Measurements from ENCODE around the gene STON1. TPM values are rescaled to one million over a fixed set of nuclear protein-coding genes. Genes with fewer than 3 reads are reported as not detected.

STON1 gene
- total RNA-seq, 2 experiments from 2014 or later = 1.3 TPM

- H3K4me1 Mint-ChIP-seq (ENCODE audit: low read depth) = peaks cover 7% of the 10 kb centered on the region
- H3K4me1 ChIP-seq (ENCODE audit: insufficient read depth, low read length) = no peaks in the 10 kb centered on the region
- no peaks in the 10 kb centered on the region for H3K9me3 Mint-ChIP-seq
- ChIA-PET POLR2A (no interaction called here), CTCF (no interaction called here)
- no peaks in the 10 kb centered on the region for H3K36me3 Mint-ChIP-seq (ENCODE audit: low read depth)
- no peaks in the 10 kb centered on the region for H3K9me3 ChIP-seq (ENCODE audit: control insufficient read depth in 1 of 2, insufficient read depth in 1 of 2, low read length in 2 of 2)
- no peak overlapping the region for H3K4me3 ChIP-seq (ENCODE audit: low read length)
- no peak overlapping the region for H3K27ac Mint-ChIP-seq
- H3K27me3 Mint-ChIP-seq = no peaks in the 10 kb centered on the region
- no peaks in the 10 kb centered on the region for H3K27me3 ChIP-seq (ENCODE audit: control insufficient read depth in 1 of 2, insufficient read depth in 2 of 2, low read length in 2 of 2)
- ATAC-seq (ENCODE audit: poor library complexity) = no peak
- intact Hi-C loops (cut with DNase I, micrococcal nuclease) = no loop called here
- no peak overlapping the region for H3K4me3 Mint-ChIP-seq
- no peak for DNase-seq
- no peaks in the 10 kb centered on the region for H3K36me3 ChIP-seq (ENCODE audit: insufficient read depth, low read length)
- no peak for TF ChIP-seq CTCF (IDR thresholded peaks at IDR 0.05)
- no peak overlapping the region for H3K27ac ChIP-seq (ENCODE audit: low read depth in 1 of 2, low read length in 2 of 2)
Observed at GRCh38 chr2:48578313-48578712, 48.4 kb downstream of the STON1 start.

GRCh38 chr2:48583961-48584360, 54.0 kb downstream of the STON1 start:
- Mint-ChIP-seq H3K9me3 (no peaks in the 10 kb centered on the region), H3K27me3 (no peaks in the 10 kb centered on the region), H3K4me3 (no peak overlapping the region), H3K27ac (no peak overlapping the region), H3K36me3 (ENCODE audit: low read depth) (no peaks in the 10 kb centered on the region), H3K4me1 (ENCODE audit: low read depth) (no peaks in the 10 kb centered on the region)
- Histone ChIP-seq H3K27ac (ENCODE audit: low read depth in 1 of 2, low read length in 2 of 2) (no peak overlapping the region), H3K4me1 (ENCODE audit: insufficient read depth, low read length) (no peaks in the 10 kb centered on the region), H3K36me3 (ENCODE audit: insufficient read depth, low read length) (no peaks in the 10 kb centered on the region), H3K27me3 (ENCODE audit: control insufficient read depth in 1 of 2, insufficient read depth in 2 of 2, low read length in 2 of 2) (no peaks in the 10 kb centered on the region), H3K4me3 (ENCODE audit: low read length) (no peak overlapping the region), H3K9me3 (ENCODE audit: control insufficient read depth in 1 of 2, insufficient read depth in 1 of 2, low read length in 2 of 2) (no peaks in the 10 kb centered on the region)
- ATAC-seq (ENCODE audit: poor library complexity) (no peak), DNase-seq (no peak)
- POLR2A ChIA-PET = no interaction called here
- no peak for TF ChIP-seq CTCF (IDR thresholded peaks at IDR 0.05)
- CTCF ChIA-PET = no interaction called here
- intact Hi-C loops (cut with DNase I, micrococcal nuclease) = no loop called here

GRCh38 chr2:48584551-48584950, 54.6 kb downstream of the STON1 start:
- H3K4me1 ChIP-seq (ENCODE audit: insufficient read depth, low read length) = no peaks in the 10 kb centered on the region

More at GRCh38 chr2:48584551-48584950, 54.6 kb downstream of the STON1 start:
- intact Hi-C loops (cut with DNase I, micrococcal nuclease) = no loop called here
- H3K4me3 Mint-ChIP-seq = no peak overlapping the region
- POLR2A ChIA-PET = no interaction called here
- TF ChIP-seq CTCF (IDR thresholded peaks at IDR 0.05) = no peak
- CTCF ChIA-PET = no interaction called here
- no peaks in the 10 kb centered on the region for H3K27me3 Mint-ChIP-seq
- H3K9me3 Mint-ChIP-seq = no peaks in the 10 kb centered on the region
- ATAC-seq (ENCODE audit: poor library complexity) (no peak), DNase-seq (no peak)
- H3K4me1 Mint-ChIP-seq (ENCODE audit: low read depth) = no peaks in the 10 kb centered on the region
- no peaks in the 10 kb centered on the region for H3K27me3 ChIP-seq (ENCODE audit: control insufficient read depth in 1 of 2, insufficient read depth in 2 of 2, low read length in 2 of 2)
- no peak overlapping the region for H3K27ac ChIP-seq (ENCODE audit: low read depth in 1 of 2, low read length in 2 of 2)
- H3K4me3 ChIP-seq (ENCODE audit: low read length) = no peak overlapping the region
- H3K27ac Mint-ChIP-seq = no peak overlapping the region
- no peaks in the 10 kb centered on the region for H3K9me3 ChIP-seq (ENCODE audit: control insufficient read depth in 1 of 2, insufficient read depth in 1 of 2, low read length in 2 of 2)
- no peaks in the 10 kb centered on the region for H3K36me3 ChIP-seq (ENCODE audit: insufficient read depth, low read length)
- H3K36me3 Mint-ChIP-seq (ENCODE audit: low read depth) = no peaks in the 10 kb centered on the region
